HepG2 (cell line): ENCODE measurements around the gene ABCF1. TPM values are rescaled to one million over a fixed set of nuclear protein-coding genes. Genes with fewer than 3 reads are reported as not detected.

ENCODE experiments used
- ATAC-seq: fragments of 200-7000 bp; cut with Tn5 transposase; 3 replicates; pipeline ENCODE4 v1.9.1; 2020; ENCODE audit warnings: mild to moderate bottlenecking, moderate library complexity
- BruUV-seq: library from RNA; stranded (reverse); fragments of 400-500 nt; replicated peaks from 2 replicates; lab custom pipeline; 2021; lab: Mats Ljungman, UMichigan
- CTCF ChIA-PET: fragments of 300-600 bp; formaldehyde crosslinking; extraction: SDS; loops from one replicate; lab custom pipeline; 2021; ENCODE audit warnings: low total read pairs, inconsistent platforms, low intra/inter-chr PET ratio; lab: Yijun Ruan, JAX
- POLR2A ChIA-PET: fragments of 350-600 bp; sonication (Branson Sonifier 250); formaldehyde crosslinking; loops from one replicate; lab custom pipeline; 2020; ENCODE audit warnings: antibody characterized with exemption, inconsistent platforms; lab: Yijun Ruan, JAX
- DNase-seq: peaks from one replicate; pipeline ENCODE4 v3.0.0-alpha.2; 2015; ENCODE audit warnings: low spot score
- FAIRE-seq: peaks from 3 replicates; lab custom pipeline; 2011; peaks lifted over from hg19 to GRCh38; lab: Jason Lieb, UNC
- H2AFZ ChIP-seq: one replicate; pipeline ENCODE4 v1.6.1; 2011; ENCODE audit warnings: low read length, inconsistent platforms
- H3K27ac ChIP-seq: fragments of 300-600 bp; 3 replicates; pipeline ENCODE4 v1.8.0; 2011; ENCODE audit warnings: mixed run types, mild to moderate bottlenecking, mixed read lengths, low read length, inconsistent platforms; ENCODE audit not compliant: insufficient read depth; ENCODE audit errors: extremely low read length
- H3K27me3 ChIP-seq, 2 experiments: fragments of 200-600 bp in 1 of 2; 2 replicates in 1 of 2; 3 replicates in 1 of 2; pipeline versions ENCODE4 v1.6.0 to v1.8.0; 2011; ENCODE audit warnings: low read length in 2 of 2, mild to moderate bottlenecking in 2 of 2, moderate library complexity in 2 of 2, inconsistent platforms in 1 of 2; ENCODE audit not compliant: insufficient read depth in 2 of 2, control insufficient read depth in 1 of 2
- H3K36me3 ChIP-seq, 2 experiments: fragments of 200-600 bp in 1 of 2; replicated peaks in 1 of 2; 2 replicates in 1 of 2; 3 replicates in 1 of 2; pipeline versions ENCODE4 v1.5.1 to v1.8.0; 2011; ENCODE audit warnings: low read length in 2 of 2, inconsistent platforms in 1 of 2; ENCODE audit not compliant: insufficient read depth in 2 of 2, control insufficient read depth in 1 of 2
- H3K4me1 ChIP-seq: 2 replicates; pipeline ENCODE4 v1.5.1; 2012; ENCODE audit warnings: low read length, inconsistent platforms; ENCODE audit not compliant: insufficient read depth
- H3K4me2 ChIP-seq: 2 replicates; pipeline ENCODE4 v1.6.0; 2011; ENCODE audit warnings: low read depth, low read length, inconsistent platforms
- H3K4me3 ChIP-seq, 3 experiments: fragments of 200-600 bp in 1 of 3; sonication (generic), shearing (Covaris generic) in 1 of 3; replicated peaks in 1 of 3; 2 replicates each; pipeline ENCODE4 v1.5.1; 2011 to 2016; ENCODE audit warnings: low read length in 3 of 3, inconsistent platforms in 2 of 3, low read depth in 2 of 3, mild to moderate bottlenecking in 2 of 3, control low read depth in 1 of 3, mixed read lengths in 1 of 3; ENCODE audit not compliant: insufficient read depth in 1 of 3
- H3K79me2 ChIP-seq: one replicate; pipeline ENCODE4 v1.6.1; 2011; ENCODE audit warnings: low read length, inconsistent platforms; ENCODE audit not compliant: insufficient read depth
- H3K9ac ChIP-seq: 2 replicates; pipeline ENCODE4 v1.6.0; 2011; ENCODE audit warnings: mild to moderate bottlenecking, low read depth, low read length, inconsistent platforms; ENCODE audit not compliant: insufficient read depth
- H3K9me3 ChIP-seq: 2 replicates; pipeline ENCODE4 v1.5.1; 2012; ENCODE audit warnings: mild to moderate bottlenecking, low read length
- H4K20me1 ChIP-seq: 2 replicates; pipeline ENCODE4 v1.6.0; 2011; ENCODE audit warnings: inconsistent platforms, mild to moderate bottlenecking, low read length, moderate library complexity; ENCODE audit not compliant: insufficient read depth
- ATM ChIP-seq: fragments of 450-650 bp; IDR thresholded peaks from 2 replicates; pipeline ENCODE4 v1.7.1; 2017; ENCODE audit warnings: mild to moderate bottlenecking, borderline replicate concordance
- ELF4 ChIP-seq: sonication (generic); formaldehyde crosslinking; IDR thresholded peaks from 2 replicates; pipeline ENCODE4 v1.5.0; 2020; ENCODE audit warnings: missing genetic modification reagents, mild to moderate bottlenecking, moderate library complexity, borderline replicate concordance
- JARID2 ChIP-seq: sonication (generic); formaldehyde crosslinking; IDR thresholded peaks from 2 replicates; pipeline ENCODE4 v1.8.1; 2023; ENCODE audit warnings: missing genetic modification reagents, inconsistent platforms; ENCODE audit not compliant: insufficient replicate concordance
- KAT2B ChIP-seq: fragments of 150-350 bp; IDR thresholded peaks from 2 replicates; pipeline ENCODE4 v1.6.1; 2014; ENCODE audit warnings: low read depth, low read length, borderline replicate concordance
- NFIC ChIP-seq: IDR thresholded peaks from 2 replicates; pipeline ENCODE4 v1.6.1; 2012; ENCODE audit warnings: mild to moderate bottlenecking, low read length, inconsistent platforms
- NFYC ChIP-seq: IDR thresholded peaks from 2 replicates; pipeline ENCODE4 v1.6.1; 2016; ENCODE audit warnings: missing genetic modification reagents, missing compliant biosample characterization
- PAF1 ChIP-seq: IDR thresholded peaks from 2 replicates; pipeline ENCODE4 v1.6.1; 2016; ENCODE audit warnings: missing genetic modification reagents, missing compliant biosample characterization
- PHF20 ChIP-seq: sonication (generic); formaldehyde crosslinking; IDR thresholded peaks from 2 replicates; pipeline ENCODE4 v1.5.0; 2020; ENCODE audit warnings: mild to moderate bottlenecking, missing genetic modification reagents
- REXO4 ChIP-seq: sonication (generic); formaldehyde crosslinking; IDR thresholded peaks from 2 replicates; pipeline ENCODE4 v1.8.0; 2022; ENCODE audit warnings: missing genetic modification reagents, mild to moderate bottlenecking, borderline replicate concordance
- SMAD1 ChIP-seq: sonication (generic); formaldehyde crosslinking; IDR thresholded peaks from 2 replicates; pipeline ENCODE4 v1.4.0; 2020; ENCODE audit warnings: missing genetic modification reagents, low read depth, mild to moderate bottlenecking, borderline replicate concordance
- TBX3 ChIP-seq: fragments of 450-650 bp; IDR thresholded peaks from 2 replicates; pipeline ENCODE4 v1.6.1; 2017; ENCODE audit warnings: antibody characterized with exemption, mild to moderate bottlenecking, inconsistent platforms, borderline replicate concordance
- ZBTB20 ChIP-seq: sonication (generic); formaldehyde crosslinking; IDR thresholded peaks from 2 replicates; pipeline ENCODE4 v1.8.1; 2023; ENCODE audit warnings: missing genetic modification reagents, low read depth, mild to moderate bottlenecking, borderline replicate concordance
- ZFP36L2 ChIP-seq: sonication (generic); formaldehyde crosslinking; IDR thresholded peaks from 2 replicates; pipeline ENCODE4 v1.4.0; 2020; ENCODE audit warnings: missing genetic modification reagents
- ZNF101 ChIP-seq: sonication (generic); formaldehyde crosslinking; IDR thresholded peaks from 2 replicates; pipeline ENCODE4 v1.4.0; 2020; ENCODE audit warnings: mild to moderate bottlenecking, low read depth, missing genetic modification reagents, borderline replicate concordance
- ZNF746 ChIP-seq: sonication (generic); formaldehyde crosslinking; IDR thresholded peaks from 2 replicates; pipeline ENCODE4 v1.8.0; 2022; ENCODE audit warnings: mild to moderate bottlenecking, missing genetic modification reagents
- WGBS: methylation state at CpG from one replicate; pipeline ENCODE4 v1.1.6; 2017; ENCODE audit warnings: low lambda C conversion rate; 5-methylcytosine and 5-hydroxymethylcytosine counted together
- in situ Hi-C: cut with HindIII; loops from 2 replicates; pipeline ENCODE4 v1.10.0; 2017; ENCODE audit warnings: low pct_unique_long_range_greater_than_20kb; ENCODE audit not compliant: extremely low pct_ligation_motif_present
- intact Hi-C: fragments of 100-400 bp; cut with micrococcal nuclease; formaldehyde crosslinking; loops from one replicate; pipeline ENCODE4 v1.10.0; 2022; ENCODE audit not compliant: unreplicated experiment
- polyA plus RNA-seq, 8 experiments: library from polyadenylated mRNA; depleted of rRNA in 3 of 8; stranded (reverse) in 7 of 8; unstranded in 1 of 8; fragments of >200 nt; fragmentation: Illumina TruSeq in 4 of 8; extraction: Trizol in 4 of 8; gene quantifications; 2 replicates each; pipeline versions ENCODE4 v1.2.1 to v1.2.3, GENCODE V29; 2011 to 2016; ENCODE audit warnings: low read depth in 4 of 8, missing spikeins in 1 of 8, mixed read lengths in 1 of 8; ENCODE audit not compliant: insufficient read depth in 1 of 8
- total RNA-seq, 5 experiments: library from RNA; depleted of rRNA; stranded (reverse); fragments of >200 nt; fragmentation: Illumina TruSeq; extraction: Trizol; gene quantifications; 2 replicates each; pipeline ENCODE4 v1.2.3, GENCODE V29; 2016; ENCODE audit warnings: low read depth in 1 of 5
- TF ChIP-seq, protein P1 (sequence below): sonication (generic); formaldehyde crosslinking; IDR thresholded peaks from 2 replicates; pipeline ENCODE4 v1.4.0; 2020; ENCODE audit warnings: missing genetic modification reagents
- TF ChIP-seq, protein P2 (sequence below): sonication (generic); formaldehyde crosslinking; IDR thresholded peaks from 2 replicates; pipeline ENCODE4 v1.8.1; 2023; ENCODE audit warnings: mild to moderate bottlenecking, inconsistent platforms, moderate library complexity, missing genetic modification reagents, borderline replicate concordance
- TF ChIP-seq, protein P3 (sequence below): sonication (generic); formaldehyde crosslinking; IDR thresholded peaks from 2 replicates; pipeline ENCODE4 v1.4.0; 2020; ENCODE audit warnings: missing genetic modification reagents

Gene ABCF1
- total and polyA plus RNA-seq, 2 of the 13 experiments (the other 11 are each of a cell fraction or from before 2014, with no cell fraction given), result 25.4 to 98.9 TPM

DNA sequence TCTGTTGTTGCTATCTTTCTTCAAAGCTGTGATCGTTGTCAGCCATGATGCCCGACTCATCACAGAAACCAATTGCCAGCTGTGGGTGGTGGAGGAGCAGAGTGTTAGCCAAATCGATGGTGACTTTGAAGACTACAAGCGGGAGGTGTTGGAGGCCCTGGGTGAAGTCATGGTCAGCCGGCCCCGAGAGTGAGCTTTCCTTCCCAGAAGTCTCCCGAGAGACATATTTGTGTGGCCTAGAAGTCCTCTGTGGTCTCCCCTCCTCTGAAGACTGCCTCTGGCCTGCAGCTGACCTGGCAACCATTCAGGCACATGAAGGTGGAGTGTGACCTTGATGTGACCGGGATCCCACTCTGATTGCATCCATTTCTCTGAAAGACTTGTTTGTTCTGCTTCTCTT, 19.3 kb downstream of the ABCF1 start:
- intact Hi-C loops (no loop called here), in situ Hi-C loops (no loop called here)
- FAIRE-seq (no peak), DNase-seq (no peak), ATAC-seq (no peak)
- Histone ChIP-seq H3K79me2 (no peaks in the 10 kb centered on the region), H3K36me3 (peaks cover 27 to 73% of the 10 kb centered on the region in 2 experiments), H4K20me1 (no peaks in the 10 kb centered on the region), H3K27me3 (no peaks in the 10 kb centered on the region), H3K9me3 (no peaks in the 10 kb centered on the region), H3K4me3 (no peak overlapping the region), H2AFZ (no peak overlapping the region), H3K4me1 (no peaks in the 10 kb centered on the region), H3K9ac (no peak overlapping the region), H3K4me2 (no peak overlapping the region), H3K27ac (no peak overlapping the region)
- CTCF ChIA-PET, result no interaction called here
- TF ChIP-seq REXO4 (CRISPR knock-in tag), result no peak
- TF ChIP-seq, protein P1, sequence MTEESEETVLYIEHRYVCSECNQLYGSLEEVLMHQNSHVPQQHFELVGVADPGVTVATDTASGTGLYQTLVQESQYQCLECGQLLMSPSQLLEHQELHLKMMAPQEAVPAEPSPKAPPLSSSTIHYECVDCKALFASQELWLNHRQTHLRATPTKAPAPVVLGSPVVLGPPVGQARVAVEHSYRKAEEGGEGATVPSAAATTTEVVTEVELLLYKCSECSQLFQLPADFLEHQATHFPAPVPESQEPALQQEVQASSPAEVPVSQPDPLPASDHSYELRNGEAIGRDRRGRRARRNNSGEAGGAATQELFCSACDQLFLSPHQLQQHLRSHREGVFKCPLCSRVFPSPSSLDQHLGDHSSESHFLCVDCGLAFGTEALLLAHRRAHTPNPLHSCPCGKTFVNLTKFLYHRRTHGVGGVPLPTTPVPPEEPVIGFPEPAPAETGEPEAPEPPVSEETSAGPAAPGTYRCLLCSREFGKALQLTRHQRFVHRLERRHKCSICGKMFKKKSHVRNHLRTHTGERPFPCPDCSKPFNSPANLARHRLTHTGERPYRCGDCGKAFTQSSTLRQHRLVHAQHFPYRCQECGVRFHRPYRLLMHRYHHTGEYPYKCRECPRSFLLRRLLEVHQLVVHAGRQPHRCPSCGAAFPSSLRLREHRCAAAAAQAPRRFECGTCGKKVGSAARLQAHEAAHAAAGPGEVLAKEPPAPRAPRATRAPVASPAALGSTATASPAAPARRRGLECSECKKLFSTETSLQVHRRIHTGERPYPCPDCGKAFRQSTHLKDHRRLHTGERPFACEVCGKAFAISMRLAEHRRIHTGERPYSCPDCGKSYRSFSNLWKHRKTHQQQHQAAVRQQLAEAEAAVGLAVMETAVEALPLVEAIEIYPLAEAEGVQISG (CRISPR knock-in tag), result no peak
- TF ChIP-seq, protein P2, sequence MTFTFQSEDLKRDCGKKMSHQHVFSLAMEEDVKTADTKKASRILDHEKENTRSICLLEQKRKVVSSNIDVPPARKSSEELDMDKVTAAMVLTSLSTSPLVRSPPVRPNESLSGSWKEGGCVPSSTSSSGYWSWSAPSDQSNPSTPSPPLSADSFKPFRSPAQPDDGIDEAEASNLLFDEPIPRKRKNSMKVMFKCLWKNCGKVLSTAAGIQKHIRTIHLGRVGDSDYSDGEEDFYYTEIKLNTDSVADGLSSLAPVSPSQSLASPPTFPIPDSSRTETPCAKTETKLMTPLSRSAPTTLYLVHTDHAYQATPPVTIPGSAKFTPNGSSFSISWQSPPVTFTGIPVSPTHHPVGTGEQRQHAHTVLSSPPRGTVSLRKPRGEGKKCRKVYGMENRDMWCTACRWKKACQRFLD (CRISPR knock-in tag), result no peak
- no peak for TF ChIP-seq TBX3
- no peak for TF ChIP-seq PHF20 (CRISPR knock-in tag)
- TF ChIP-seq ZNF746 (CRISPR knock-in tag), result no peak
- no peak for TF ChIP-seq PAF1
- TF ChIP-seq ATM, result no peak
- no peak for TF ChIP-seq ELF4 (CRISPR knock-in tag)
- TF ChIP-seq JARID2 (CRISPR knock-in tag), result no peak
- TF ChIP-seq KAT2B, result no peak
- TF ChIP-seq NFYC (CRISPR knock-in tag), result no peak
- TF ChIP-seq ZNF101 (CRISPR knock-in tag), result no peak
- no peak for TF ChIP-seq NFIC
- no peak for TF ChIP-seq ZFP36L2 (CRISPR knock-in tag)
- TF ChIP-seq ZBTB20 (CRISPR knock-in tag), result no peak
- TF ChIP-seq, protein P3, sequence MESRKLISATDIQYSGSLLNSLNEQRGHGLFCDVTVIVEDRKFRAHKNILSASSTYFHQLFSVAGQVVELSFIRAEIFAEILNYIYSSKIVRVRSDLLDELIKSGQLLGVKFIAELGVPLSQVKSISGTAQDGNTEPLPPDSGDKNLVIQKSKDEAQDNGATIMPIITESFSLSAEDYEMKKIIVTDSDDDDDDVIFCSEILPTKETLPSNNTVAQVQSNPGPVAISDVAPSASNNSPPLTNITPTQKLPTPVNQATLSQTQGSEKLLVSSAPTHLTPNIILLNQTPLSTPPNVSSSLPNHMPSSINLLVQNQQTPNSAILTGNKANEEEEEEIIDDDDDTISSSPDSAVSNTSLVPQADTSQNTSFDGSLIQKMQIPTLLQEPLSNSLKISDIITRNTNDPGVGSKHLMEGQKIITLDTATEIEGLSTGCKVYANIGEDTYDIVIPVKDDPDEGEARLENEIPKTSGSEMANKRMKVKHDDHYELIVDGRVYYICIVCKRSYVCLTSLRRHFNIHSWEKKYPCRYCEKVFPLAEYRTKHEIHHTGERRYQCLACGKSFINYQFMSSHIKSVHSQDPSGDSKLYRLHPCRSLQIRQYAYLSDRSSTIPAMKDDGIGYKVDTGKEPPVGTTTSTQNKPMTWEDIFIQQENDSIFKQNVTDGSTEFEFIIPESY (CRISPR knock-in tag), result no peak
- TF ChIP-seq SMAD1, result no peak
- 96% methylated on average over 7 of the region's 8 CpGs for WGBS
- BruUV-seq, result no TSS peak
- POLR2A ChIA-PET, result interaction anchor here (1.6 to 2.0 kb wide), 3 partner anchors 10 to 23 kb away, joined by 7 to 16 read pairs (median 7); partner anchors contain the start of gene ABCF1
